Osteocyte (in vitro differentiated cells): ENCODE data around the gene EHD2. TPM values are rescaled to one million over a fixed set of nuclear protein-coding genes. Genes with fewer than 3 reads are reported as not detected.

Source experiments
- DNase-seq: peaks from one replicate; pipeline ENCODE4 v3.0.0; 2021; ENCODE audit warnings: mixed read lengths; ENCODE audit not compliant: unreplicated experiment; ENCODE audit errors: extremely low spot score
- H3K27ac Mint-ChIP-seq: one replicate; pipeline ENCODE4 v1.8.0; 2021; ENCODE audit warnings: mild to moderate bottlenecking, mixed read lengths; ENCODE audit not compliant: unreplicated experiment
- H3K27me3 Mint-ChIP-seq: one replicate; pipeline ENCODE4 v1.8.0; 2021; ENCODE audit warnings: mixed read lengths; ENCODE audit not compliant: unreplicated experiment
- H3K36me3 Mint-ChIP-seq: one replicate; pipeline ENCODE4 v1.8.0; 2021; ENCODE audit warnings: mixed read lengths; ENCODE audit not compliant: unreplicated experiment
- H3K4me1 Mint-ChIP-seq: one replicate; pipeline ENCODE4 v1.8.0; 2021; ENCODE audit warnings: mixed read lengths; ENCODE audit not compliant: unreplicated experiment
- H3K4me3 Mint-ChIP-seq: one replicate; pipeline ENCODE4 v1.8.0; 2021; ENCODE audit warnings: mild to moderate bottlenecking, moderate library complexity, mixed read lengths; ENCODE audit not compliant: unreplicated experiment
- H3K9me3 Mint-ChIP-seq: one replicate; pipeline ENCODE4 v1.8.0; 2021; ENCODE audit warnings: mixed read lengths; ENCODE audit not compliant: unreplicated experiment
- CTCF ChIP-seq: fragments of 200-600 bp; sonication (generic); IDR thresholded peaks from 2 replicates; pipeline ENCODE4 v1.5.0; 2021; ENCODE audit warnings: antibody characterized with exemption, mild to moderate bottlenecking, moderate library complexity
- total RNA-seq: library from RNA; stranded (reverse); gene quantifications from 2 replicates; pipeline ENCODE4 v1.2.1, GENCODE V29; 2021

The EHD2 gene
- total RNA-seq, 1 donor from 2014 or later, result 440 TPM

DNA sequence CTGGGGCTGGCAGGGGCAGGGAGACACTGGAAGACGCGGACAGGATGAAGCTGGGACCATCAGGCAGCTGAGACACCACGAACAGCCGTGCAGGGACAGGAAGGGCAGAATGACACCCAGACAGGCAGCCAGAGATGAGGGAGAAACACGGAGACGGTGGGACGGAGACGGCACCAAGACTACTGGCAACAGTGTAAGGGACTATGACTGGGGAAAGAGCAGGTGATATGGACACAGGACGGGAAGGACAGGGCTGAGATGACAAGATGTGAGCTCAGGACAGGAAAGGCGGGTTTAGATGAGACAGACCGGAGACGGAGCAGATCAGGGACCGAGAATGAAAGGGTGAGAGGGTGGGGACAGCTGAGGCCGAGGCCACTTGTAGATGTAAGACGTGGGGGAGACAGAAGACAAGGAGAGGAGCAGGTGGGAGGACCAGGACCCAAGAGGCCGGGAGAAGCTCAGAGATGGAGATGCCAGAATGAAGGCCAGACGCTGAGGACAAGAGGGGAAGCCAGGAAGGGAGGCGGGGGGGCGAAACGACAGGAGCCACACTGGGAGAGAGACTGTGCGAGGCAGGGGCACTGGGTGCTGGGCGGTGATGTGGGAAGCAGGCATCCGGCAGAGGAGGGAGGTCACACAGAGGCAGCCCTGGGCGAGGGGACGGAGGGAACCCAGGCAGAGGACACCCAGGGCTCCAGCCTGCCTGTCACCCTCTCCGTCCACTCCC is 17.5 kb upstream of the EHD2 start:
- Mint-ChIP-seq H3K36me3 (peaks cover 20% of the 10 kb centered on the region), H3K27me3 (no peaks in the 10 kb centered on the region), H3K9me3 (no peaks in the 10 kb centered on the region), H3K4me3 (no peak overlapping the region), H3K27ac (no peak overlapping the region), H3K4me1 (peaks cover 10% of the 10 kb centered on the region)
- DNase-seq, result no peak
- TF ChIP-seq CTCF, result no peak

- no peaks in the 10 kb centered on the region for H3K27me3 Mint-ChIP-seq
- no peak overlapping the region for H3K4me3 Mint-ChIP-seq
- peaks cover 15% of the 10 kb centered on the region for H3K36me3 Mint-ChIP-seq
- no peaks in the 10 kb centered on the region for H3K9me3 Mint-ChIP-seq
- DNase-seq, result no peak
- peaks cover 10% of the 10 kb centered on the region for H3K4me1 Mint-ChIP-seq
- TF ChIP-seq CTCF, result no peak
- H3K27ac Mint-ChIP-seq, result no peak overlapping the region
Observed at GRCh38 chr19:47696635-47697034, 16.6 kb upstream of the EHD2 start.

- peak; percentile 99 for TF ChIP-seq CTCF
- H3K27ac Mint-ChIP-seq, result peak overlapping the region; percentile 57
- H3K4me3 Mint-ChIP-seq, result no peak overlapping the region
- DNase-seq, result peak; percentile 90
- H3K9me3 Mint-ChIP-seq, result no peaks in the 10 kb centered on the region
- H3K4me1 Mint-ChIP-seq, result peaks cover 7% of the 10 kb centered on the region
- H3K27me3 Mint-ChIP-seq, result no peaks in the 10 kb centered on the region
- peaks cover 14% of the 10 kb centered on the region for H3K36me3 Mint-ChIP-seq
Observed at GRCh38 chr19:47697863-47698609, 15.2 kb upstream of the EHD2 start.

DNA sequence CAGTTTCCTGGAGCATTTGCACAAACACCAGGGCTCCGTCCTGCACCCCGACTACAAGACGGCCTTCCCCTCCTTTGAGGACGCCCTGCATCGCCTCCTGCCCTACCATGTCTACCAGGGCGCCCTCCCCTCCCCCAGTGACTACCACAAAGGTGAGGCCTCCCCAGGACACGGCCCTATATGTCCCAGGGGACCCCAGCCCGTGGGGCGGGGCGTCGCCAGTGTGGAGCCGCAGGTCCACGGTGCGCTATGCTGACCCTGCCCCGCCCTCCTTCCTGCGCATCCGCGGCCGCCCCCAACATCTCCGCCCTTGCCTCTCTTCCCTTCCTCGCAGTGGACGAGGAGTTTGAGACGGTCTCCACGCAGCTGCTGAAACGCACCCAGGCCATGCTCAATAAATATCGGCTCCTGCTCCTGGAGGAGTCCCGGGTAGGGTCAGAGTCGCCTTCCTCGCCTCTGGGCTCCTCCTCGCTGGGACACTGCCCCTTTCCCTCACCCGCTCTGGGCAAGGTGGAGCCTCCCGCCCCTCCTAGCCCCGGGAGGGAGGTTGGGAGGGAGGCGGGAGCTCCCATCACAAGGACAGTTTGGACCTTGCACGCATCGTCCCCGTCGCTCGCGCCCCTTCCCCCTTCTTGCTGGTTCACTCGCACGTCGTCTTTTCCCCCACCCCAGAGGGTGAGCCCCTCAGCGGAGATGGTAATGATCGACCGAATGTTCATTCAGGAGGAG is 14.4 kb upstream of the EHD2 start:
- H3K4me3 Mint-ChIP-seq, result no peak overlapping the region
- peaks cover 8% of the 10 kb centered on the region for H3K4me1 Mint-ChIP-seq
- H3K9me3 Mint-ChIP-seq, result no peaks in the 10 kb centered on the region
- DNase-seq, result no peak
- no peak for TF ChIP-seq CTCF
- H3K27ac Mint-ChIP-seq, result no peak overlapping the region
- peaks cover 13% of the 10 kb centered on the region for H3K36me3 Mint-ChIP-seq
- no peaks in the 10 kb centered on the region for H3K27me3 Mint-ChIP-seq
